Smooth muscle cell (in vitro differentiated cells): ENCODE data around the gene NCDN. TPM values are rescaled to one million over a fixed set of nuclear protein-coding genes. Genes with fewer than 3 reads are reported as not detected.
A peak's percentile ranks its signal among the peaks of the same experiment; 100 is the strongest.

ENCODE experiments used
- DNase-seq: peaks from one replicate; lab custom pipeline; 2025; ENCODE audit not compliant: unreplicated experiment; lab: John Stamatoyannopoulos, UW
- H2AFZ ChIP-seq: fragments of 200-600 bp; sonication (generic); 2 replicates; pipeline ENCODE4 v1.6.0; 2016; ENCODE audit warnings: antibody characterized with exemption, low read depth, mild to moderate bottlenecking
- H3F3A ChIP-seq: fragments of 200-600 bp; sonication (generic); 2 replicates; pipeline ENCODE4 v1.6.0; 2017; ENCODE audit warnings: antibody characterized with exemption, low read depth
- H3K27ac ChIP-seq: fragments of 200-600 bp; sonication (generic); 2 replicates; pipeline ENCODE4 v1.5.1; 2016; ENCODE audit warnings: low read depth, mild to moderate bottlenecking
- H3K27me3 ChIP-seq: fragments of 200-600 bp; sonication (generic); 2 replicates; pipeline ENCODE4 v1.6.1; 2016; ENCODE audit warnings: low read depth, mild to moderate bottlenecking
- H3K36me3 ChIP-seq: fragments of 200-600 bp; sonication (generic); 2 replicates; pipeline ENCODE4 v1.5.1; 2016; ENCODE audit warnings: low read depth
- H3K4me1 ChIP-seq: fragments of 200-600 bp; sonication (generic); 2 replicates; pipeline ENCODE4 v1.5.1; 2016; ENCODE audit warnings: low read depth
- H3K4me2 ChIP-seq: fragments of 200-600 bp; sonication (generic); 2 replicates; pipeline ENCODE4 v1.6.0; 2016; ENCODE audit warnings: mild to moderate bottlenecking
- H3K4me3 ChIP-seq: fragments of 200-600 bp; sonication (generic); 2 replicates; pipeline ENCODE4 v1.5.1; 2016; ENCODE audit warnings: mild to moderate bottlenecking
- H3K79me2 ChIP-seq: fragments of 200-600 bp; sonication (generic); 2 replicates; pipeline ENCODE4 v1.6.0; 2016; ENCODE audit warnings: low read depth, mild to moderate bottlenecking
- H3K9ac ChIP-seq: fragments of 200-600 bp; sonication (generic); 2 replicates; pipeline ENCODE4 v1.6.0; 2016; ENCODE audit warnings: low read depth
- H3K9me3 ChIP-seq: fragments of 200-600 bp; sonication (generic); replicated peaks from 2 replicates; pipeline ENCODE4 v1.5.1; 2016; ENCODE audit warnings: low read depth
- H4K20me1 ChIP-seq: fragments of 200-600 bp; sonication (generic); 2 replicates; pipeline ENCODE4 v1.6.0; 2016; ENCODE audit warnings: low read depth
- CTCF ChIP-seq: fragments of 200-600 bp; sonication (generic); IDR thresholded peaks from 2 replicates; pipeline ENCODE4 v1.5.1; 2017; ENCODE audit warnings: borderline replicate concordance, mild to moderate bottlenecking, antibody characterized with exemption; ENCODE audit not compliant: insufficient read depth, poor library complexity, severe bottlenecking
- WGBS: methylation state at CpG from one replicate; pipeline ENCODE4 v1.1.7; 2016; ENCODE audit warnings: low lambda C conversion rate; 5-methylcytosine and 5-hydroxymethylcytosine counted together
- polyA plus RNA-seq: library from polyadenylated mRNA; unstranded; fragments of >200 nt; fragmentation: Nextera tagmentation; extraction: Ambion mirVana; gene quantifications from 2 replicates; pipeline ENCODE4 v1.2.1, GENCODE V29; 2016
- total RNA-seq: library from RNA; depleted of rRNA; stranded (reverse); fragments of >200 nt; gene quantifications from 2 replicates; pipeline ENCODE4 v1.2.3, GENCODE V29; 2014

The NCDN gene
- total and polyA plus RNA-seq, 2 experiments from 2014 or later: 12.2 to 25.8 TPM

GRCh38 chr1:35556484-35557117, 998 bp upstream of the NCDN start:
- 6% methylated on average over 16 of the region's 17 CpGs for WGBS
- DNase-seq: no peak
- TF ChIP-seq CTCF: no peak

DNA sequence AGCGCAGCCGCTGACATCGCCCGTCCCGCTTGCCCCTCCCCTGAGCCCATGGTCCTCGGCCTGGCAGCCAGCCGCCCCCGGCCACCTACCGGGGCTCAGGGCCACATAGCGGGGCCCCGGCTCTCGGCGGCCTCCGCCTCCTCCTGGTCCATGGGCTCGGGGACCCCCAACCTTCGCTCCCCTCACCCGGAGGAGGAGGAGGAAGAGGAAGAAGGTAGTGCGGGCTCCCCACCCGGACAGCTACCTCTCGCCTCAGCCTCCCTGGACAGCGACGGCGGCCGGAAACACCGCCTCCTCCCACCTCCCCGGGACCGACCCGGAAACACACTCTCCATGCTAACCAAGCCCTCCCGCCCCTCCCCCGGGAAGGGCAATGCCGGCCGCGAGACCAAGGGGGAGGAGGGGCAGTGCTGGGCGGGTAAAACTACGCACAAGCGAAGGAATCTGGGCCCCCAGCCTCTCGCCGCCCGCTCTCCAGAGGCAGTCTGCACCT, 435 bp upstream of the NCDN start, which contains the start of gene KIAA0319L:
Gene KIAA0319L (minus strand): TSS at position 286 of the 493 bp plus-strand sequence. CDS start 2,912 bp downstream, outside the sequence.
- no peaks in the 10 kb centered on the region for H3K36me3 ChIP-seq
- no peaks in the 10 kb centered on the region for H3K27me3 ChIP-seq
- H3K4me1 ChIP-seq: peaks cover 10% of the 10 kb centered on the region
- peak within 1 kb of the TSS; percentile 90 for H3K4me3 ChIP-seq
- H3K79me2 ChIP-seq: peaks cover 34% of the 10 kb centered on the region
- peak within 1 kb of the TSS; percentile 99 for H3K4me2 ChIP-seq
- H2AFZ ChIP-seq: peak within 1 kb of the TSS; percentile 92
- peaks cover 50% of the 10 kb centered on the region for H4K20me1 ChIP-seq
- TF ChIP-seq CTCF: no peak
- peak within 1 kb of the TSS; percentile 90 for H3K27ac ChIP-seq
- DNase-seq: peak; percentile 97
- H3F3A ChIP-seq: peaks cover 4% of the 10 kb centered on the region
- H3K9me3 ChIP-seq: no peaks in the 10 kb centered on the region
- WGBS: 2% methylated on average over 33 of the region's 39 CpGs
- peak within 1 kb of the TSS; percentile 84 for H3K9ac ChIP-seq

More at GRCh38 chr1:35556484-35557117, 998 bp upstream of the NCDN start:
- Histone ChIP-seq H3K4me3 (peak overlapping the region; percentile 90), H3K79me2 (peaks cover 35% of the 10 kb centered on the region), H3K27me3 (no peaks in the 10 kb centered on the region), H3K27ac (peak overlapping the region; percentile 90), H2AFZ (peak overlapping the region; percentile 92), H3K4me2 (peak overlapping the region; percentile 99), H3K4me1 (peaks cover 10% of the 10 kb centered on the region), H4K20me1 (peaks cover 50% of the 10 kb centered on the region), H3K9me3 (no peaks in the 10 kb centered on the region), H3K9ac (peak overlapping the region; percentile 84), H3K36me3 (no peaks in the 10 kb centered on the region), H3F3A (peaks cover 4% of the 10 kb centered on the region)

DNA sequence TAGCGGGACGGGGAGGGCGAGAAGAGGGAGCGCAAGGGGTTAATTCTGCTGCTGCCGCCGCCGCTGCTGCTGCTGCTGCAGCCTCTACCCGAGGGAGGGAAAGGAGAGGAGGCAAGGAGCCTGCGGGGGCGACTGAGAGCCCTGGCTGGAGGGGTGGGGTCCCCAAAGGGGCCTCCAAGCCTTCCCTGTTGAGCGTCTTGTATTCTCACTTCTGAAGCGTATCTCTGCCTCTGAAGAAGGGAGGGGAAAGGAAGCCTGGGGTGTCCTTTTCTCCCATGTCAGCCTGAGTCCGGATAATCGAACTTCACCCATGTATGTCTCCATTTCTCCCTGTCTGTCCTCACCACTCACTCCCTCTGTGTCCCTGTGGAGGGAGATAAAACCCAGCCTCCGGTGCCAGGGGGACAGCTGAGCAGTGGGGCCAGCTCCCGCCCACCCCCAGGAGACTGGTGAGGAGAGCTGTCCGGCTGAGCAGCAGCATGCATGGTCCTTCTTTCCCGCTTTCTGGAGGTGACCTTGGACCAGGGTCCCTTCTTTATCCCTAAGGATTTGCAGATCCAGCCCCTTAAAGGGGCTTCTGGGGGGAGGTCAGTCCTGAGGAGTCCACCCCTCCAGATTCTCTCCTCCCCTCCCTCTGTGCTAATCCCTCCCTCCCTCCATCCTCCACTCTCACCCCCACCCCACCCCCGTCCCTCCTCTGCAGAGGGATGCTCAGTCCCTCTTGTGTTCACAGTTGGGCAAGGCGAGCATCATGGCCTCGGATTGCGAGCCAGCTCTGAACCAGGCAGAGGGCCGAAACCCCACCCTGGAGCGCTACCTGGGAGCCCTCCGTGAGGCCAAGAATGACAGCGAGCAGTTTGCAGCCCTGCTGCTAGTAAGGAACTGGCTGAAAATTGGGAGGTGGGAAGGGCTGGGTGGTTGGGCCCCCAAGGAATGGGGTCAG, 1.0 kb downstream of the NCDN start:
- Histone ChIP-seq H3K4me1 (peaks cover 10% of the 10 kb centered on the region), H3K4me2 (peak overlapping the region; percentile 99), H4K20me1 (peaks cover 36% of the 10 kb centered on the region), H3K27ac (peak overlapping the region; percentile 5), H3K79me2 (peaks cover 27% of the 10 kb centered on the region), H3K9ac (peak overlapping the region; percentile 20), H3K4me3 (peak overlapping the region; percentile 90), H3K9me3 (no peaks in the 10 kb centered on the region), H3F3A (peaks cover 4% of the 10 kb centered on the region), H2AFZ (no peak overlapping the region), H3K27me3 (no peaks in the 10 kb centered on the region), H3K36me3 (no peaks in the 10 kb centered on the region)
- no peak for TF ChIP-seq CTCF
- 27% methylated on average over 25 of the region's 26 CpGs for WGBS
- no peak for DNase-seq
